DND-41 (cell line): ENCODE results near the gene MOB4.

Experiments
- CTCF ChIP-seq: IDR thresholded peaks from 2 replicates; pipeline ENCODE4 v1.5.1; 2012; ENCODE audit warnings: borderline replicate concordance, low read length, moderate library complexity, mild to moderate bottlenecking; ENCODE audit not compliant: poor library complexity, severe bottlenecking; ENCODE audit errors: extremely low read depth
- EZH2 ChIP-seq: IDR thresholded peaks from 3 replicates; pipeline ENCODE4 v1.6.1; 2012; ENCODE audit warnings: borderline replicate concordance, low read depth, mild to moderate bottlenecking, moderate library complexity, low read length, inconsistent platforms; ENCODE audit not compliant: severe bottlenecking

- no peak for TF ChIP-seq CTCF
- TF ChIP-seq EZH2: no peak
Measured at GRCh38 chr2:197601726-197602125, 85.9 kb downstream of the MOB4 start.
